OCI-M2 (cell line): ENCODE data around the gene GFOD2.
"Not testable (repeated sequence)": the region's sequence is repeated elsewhere in the genome, so short reads cannot be mapped to it uniquely, and the experiment has no call there.

Experiments used
- DNase-seq: peaks from one replicate; lab custom pipeline; 2025; ENCODE audit not compliant: unreplicated experiment; lab: John Stamatoyannopoulos, UW

Gene GFOD2

DNA sequence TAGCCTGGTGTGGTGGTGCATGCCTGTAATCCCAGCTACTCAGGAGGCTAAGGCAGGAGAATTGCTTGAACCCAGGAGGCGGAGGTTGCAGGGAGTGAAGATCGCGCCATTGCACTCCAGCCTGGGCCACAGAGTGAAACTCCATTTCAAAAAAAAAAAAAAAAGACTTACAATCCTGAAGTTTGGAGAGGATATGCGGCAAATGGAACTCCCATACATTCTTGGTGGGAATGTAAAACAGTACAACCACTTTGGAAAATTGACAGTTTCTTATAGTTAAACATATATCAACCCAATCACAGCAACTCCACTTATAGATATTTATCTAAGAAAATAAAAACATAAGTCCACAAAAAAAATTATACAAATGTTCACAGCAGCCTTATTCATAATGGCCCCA lies 11.9 kb downstream of the GFOD2 start:
- no peak for DNase-seq

DNA sequence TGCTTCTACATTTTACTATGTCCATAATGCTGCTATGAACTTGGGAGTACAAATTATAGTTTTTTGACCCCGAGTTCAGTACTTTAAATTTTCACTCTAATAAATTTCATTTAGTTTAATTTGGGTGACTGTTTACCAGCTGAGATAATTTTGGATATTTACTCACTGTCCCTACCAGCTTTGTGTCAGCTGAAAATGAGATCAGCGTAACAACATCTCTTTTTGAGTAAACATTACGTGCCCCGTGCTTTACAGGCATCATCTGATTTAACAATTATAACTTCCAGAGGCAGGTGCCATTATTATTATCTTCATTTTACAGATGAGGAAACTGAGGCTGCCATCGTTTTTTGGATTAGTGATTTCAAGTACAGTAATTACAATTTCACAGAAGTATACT lies 15.0 kb downstream of the GFOD2 start:
- no peak for DNase-seq

DNA sequence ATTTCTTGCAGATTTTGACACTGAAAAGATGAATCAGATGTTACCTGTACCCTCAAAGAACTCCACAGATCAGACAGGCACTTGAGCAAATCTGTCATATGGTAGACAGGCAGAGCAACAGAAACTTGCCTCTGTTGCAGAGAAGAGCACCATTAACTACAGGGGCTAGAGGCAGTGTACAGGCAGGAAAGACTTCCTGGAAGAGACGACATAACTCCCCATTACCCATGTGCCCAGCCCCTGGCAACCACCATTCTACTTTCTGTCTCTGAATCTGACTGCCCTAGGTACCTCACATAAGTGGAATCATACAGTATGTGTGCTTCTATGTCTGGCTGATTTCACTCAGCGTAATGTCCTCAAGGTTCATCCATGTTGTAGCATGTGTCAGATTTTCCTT lies 15.5 kb downstream of the GFOD2 start:
- no peak for DNase-seq

DNA sequence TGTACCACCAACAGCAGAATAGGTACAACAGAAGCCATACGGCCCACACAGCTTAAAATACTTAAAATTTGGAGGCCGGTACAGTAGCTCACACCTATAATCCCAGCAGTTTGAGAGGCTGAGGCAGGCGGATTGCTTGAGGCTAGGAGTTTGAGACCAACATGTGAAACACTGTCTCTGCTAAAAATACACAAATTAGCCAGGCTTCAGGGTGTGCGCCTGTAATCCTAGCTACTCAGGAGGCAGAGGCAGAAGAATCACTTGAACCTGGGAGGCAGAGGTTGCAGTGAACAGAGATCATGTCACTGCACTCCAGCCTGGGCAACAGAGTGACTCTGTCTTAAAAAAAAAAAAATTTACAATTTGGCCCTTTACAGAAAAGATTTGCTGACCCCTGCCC lies 17.0 kb downstream of the GFOD2 start:
- no peak for DNase-seq

DNA sequence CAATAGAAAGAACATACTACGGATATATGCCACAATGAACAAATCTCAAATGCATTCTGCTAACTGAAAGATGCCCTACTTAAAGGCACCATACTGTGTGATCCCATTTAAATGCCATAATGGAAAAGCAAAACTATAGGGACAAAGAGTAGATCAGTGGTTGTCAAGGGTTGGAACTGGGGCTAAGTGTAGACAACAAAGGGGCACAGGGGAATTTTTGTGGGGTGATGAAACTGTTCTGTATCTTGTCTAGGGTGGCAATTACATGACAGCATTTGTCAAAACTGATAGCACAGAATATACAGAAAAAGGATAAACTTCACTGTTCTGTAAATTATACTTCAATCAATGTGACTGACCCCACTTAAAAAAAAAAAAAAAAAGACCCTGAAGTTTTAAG lies 17.7 kb downstream of the GFOD2 start:
- no peak for DNase-seq

DNA sequence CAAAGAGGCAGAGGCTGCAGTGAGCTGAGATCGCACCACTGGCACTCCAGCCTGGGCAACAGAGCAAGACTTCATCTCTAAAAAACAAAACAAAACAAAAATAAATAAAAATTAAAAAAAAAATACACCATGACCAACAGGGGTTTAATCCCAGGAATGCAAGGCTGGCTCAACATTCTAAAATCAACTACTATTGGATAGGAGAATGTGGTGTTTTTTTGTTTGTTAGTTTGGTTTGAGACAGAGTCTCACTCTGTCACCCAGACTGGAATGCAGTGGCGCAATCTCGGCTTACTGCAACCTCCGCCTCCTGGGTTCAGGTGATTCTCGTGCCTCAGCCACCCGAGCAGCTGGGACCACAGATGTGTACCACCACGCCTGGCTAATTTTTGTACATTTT lies 19.9 kb downstream of the GFOD2 start:
- no peak for DNase-seq

DNA sequence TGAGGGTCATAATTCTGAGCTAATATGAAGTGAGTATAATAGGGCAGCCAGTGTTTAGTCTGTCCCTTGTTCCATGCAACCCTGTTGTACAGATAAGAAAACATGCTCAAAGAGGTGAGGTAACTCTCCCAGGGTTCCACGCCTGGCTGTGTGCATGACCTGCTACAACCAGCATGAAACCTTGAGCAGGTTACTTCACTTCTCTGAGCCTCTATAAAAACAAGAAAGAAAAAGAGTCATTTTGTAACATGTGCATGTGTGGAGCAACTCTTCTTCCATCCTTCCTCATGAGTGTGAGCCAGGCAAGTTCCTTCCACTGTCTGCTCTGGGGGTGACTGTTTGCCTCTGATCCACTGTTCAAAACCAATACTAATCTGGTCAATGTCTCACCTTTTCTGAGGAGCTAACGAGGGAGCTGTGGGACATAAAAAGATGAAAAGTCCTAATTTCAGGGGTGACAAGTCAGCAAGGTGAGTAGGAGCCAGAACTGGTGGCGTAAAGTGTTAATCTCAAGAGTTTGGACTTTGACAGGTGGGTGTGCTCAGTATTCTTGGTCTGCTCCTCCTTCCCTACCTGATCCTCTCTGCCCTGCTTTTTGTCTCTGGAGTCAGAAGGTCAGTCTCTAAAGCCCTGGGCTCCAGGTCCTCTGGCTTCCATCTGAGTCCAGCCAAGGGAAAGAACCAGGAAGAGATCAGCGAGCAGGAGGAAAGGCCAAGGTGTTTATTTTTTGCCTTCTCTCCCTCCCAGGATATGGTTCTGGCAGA lies 21.5 kb downstream of the GFOD2 start:
- DNase-seq, result no peak

DNA sequence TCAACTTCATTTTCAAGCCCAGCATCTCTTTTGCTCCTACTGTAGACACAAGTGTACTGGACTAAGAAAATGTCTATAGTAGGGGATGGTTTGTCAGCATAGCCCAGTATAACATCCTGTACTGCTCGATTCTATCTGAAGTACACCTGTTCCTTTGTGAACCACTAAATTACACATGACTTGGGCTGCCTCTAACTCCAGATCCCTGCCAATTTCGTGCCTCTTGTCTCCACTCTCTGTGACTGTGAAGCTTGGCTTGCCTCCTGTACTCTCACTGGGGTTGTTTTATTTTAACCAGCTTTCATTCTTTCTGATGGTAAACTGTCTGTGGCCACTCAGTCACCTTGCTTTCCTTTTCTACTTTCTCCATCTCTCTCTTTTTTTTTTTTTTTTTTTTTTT lies 24.5 kb downstream of the GFOD2 start:
- no peak for DNase-seq

DNA sequence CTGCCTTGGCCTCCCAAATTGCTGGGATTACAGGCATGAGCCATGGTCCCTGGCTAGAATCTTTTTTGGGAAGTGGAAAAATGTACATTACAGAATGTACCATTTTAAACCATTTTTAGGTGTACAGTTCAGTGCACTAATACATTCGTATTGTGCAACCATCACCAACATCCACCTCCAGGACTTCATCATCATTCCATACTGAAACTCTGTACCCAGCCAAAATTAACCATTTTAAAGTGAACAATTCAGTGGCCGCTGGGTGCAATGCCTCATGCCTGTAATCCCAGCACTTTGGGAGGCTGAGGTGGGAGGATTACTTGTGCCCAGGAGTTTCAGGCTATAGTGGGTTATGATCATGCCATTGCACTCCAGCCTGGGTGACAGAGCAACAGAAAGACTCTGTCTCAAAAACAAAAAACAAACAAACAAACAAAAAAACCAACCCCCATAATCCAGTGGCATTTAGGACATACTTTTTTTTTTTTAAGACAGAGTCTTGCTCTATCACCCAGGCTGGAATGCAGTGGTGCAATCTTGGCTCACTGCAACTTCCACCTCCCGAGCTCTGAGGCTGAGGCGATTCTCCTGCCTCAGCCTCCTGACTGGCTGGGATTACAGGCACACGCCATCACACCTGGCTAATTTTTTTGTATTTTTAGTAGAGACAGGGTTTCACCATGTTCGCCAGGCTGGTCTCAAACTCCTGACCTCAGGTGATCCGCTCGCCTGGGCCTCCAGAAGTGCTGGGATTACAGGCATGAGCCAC lies 25.4 kb downstream of the GFOD2 start:
- DNase-seq, result not testable (repeated sequence)

DNA sequence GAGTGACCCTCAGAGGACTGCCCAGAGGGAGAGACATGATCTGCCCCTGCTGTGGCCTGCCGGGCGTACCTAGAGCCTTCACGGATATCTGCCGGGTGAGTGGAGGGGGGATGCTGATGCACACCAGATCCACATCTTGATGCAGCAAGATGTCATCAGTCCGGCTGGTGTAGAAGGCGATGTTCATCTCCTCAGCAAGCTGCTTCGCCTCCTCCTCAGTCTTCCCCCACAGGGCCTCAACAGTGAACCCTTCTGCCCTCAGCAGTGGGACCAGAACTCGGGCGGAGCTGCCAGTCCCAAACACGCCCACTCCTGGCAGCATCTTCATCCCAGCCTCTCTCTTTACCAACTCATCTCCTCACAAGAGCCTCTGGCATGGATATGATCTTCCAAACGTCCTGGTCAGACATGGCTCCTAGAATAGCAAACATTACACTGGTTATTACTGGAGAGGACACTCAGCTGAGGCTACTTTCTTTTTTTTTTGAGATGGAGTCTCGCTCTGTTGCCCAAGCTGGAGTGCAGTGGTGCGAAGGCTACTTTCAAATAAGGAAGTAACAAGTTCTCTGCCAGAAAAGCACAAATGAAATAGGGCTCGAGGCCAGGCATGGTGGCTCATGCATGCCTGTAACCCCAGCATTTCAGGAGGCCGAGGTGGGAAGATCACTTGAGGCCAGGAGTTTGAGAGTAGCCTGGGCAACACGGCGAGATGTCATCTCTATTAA lies 33.6 kb downstream of the GFOD2 start:
- DNase-seq, result no peak

DNA sequence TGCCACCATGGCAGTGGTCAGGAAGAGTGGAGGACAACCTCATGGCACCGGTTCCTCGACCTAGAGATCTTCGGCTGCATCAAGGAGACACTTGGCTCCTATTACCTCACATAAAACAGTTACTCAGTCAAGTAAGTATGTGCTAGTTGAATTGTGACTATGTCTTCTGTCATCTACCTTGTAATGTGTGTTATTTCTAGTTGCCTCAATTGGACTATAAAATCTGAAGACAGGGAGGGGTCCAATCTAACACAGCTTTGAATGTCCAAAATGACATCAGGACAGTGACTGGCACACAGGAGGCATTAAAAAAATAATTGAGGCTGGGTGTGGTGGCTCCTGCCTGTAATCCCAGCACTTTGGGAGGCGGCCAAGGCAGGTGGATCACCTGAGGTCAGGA lies 35.3 kb downstream of the GFOD2 start:
- DNase-seq, result no peak

DNA sequence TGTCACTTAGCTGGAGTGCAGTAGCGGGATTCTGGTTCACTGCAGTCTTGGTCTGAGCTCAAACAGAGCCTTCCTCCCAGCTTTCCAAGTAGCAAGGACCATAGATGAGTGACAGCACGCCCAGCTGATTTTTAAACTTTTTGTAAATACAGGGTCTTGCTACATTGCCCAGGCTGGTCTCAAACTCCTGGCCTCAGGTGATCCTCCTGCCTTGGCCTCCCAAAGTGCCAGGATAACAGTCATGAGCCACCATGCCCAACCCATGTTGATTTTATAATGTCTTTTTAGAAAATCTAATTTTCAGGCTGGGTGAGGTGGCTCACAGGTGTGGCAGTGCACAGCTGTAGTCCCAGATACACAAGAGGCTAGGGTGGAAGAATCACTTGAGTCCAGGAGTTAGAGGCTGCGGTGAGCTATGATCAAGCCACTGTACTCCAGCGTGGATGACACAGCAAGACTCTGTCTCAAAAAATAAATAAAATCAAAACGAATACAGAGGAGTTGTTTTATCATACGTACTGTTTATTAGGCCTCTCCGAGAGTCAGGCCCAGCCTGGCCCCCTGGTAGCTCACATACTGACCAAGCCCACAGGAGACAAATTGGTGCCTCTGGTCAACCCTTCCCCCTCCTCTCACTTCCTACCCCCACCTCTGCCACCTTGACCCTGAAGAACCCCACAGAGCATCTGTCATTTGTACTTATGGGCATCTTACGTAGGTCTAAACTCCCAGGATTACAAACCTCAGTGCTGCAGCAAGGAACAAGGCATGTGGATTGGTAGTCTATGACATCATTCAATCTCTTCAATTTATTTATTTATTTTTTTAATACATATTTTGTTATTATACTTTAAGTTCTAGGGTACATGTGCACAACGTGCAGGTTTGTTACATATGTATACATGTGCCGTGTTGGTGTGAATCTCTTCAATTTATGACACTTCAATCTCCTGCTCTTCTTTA lies 38.9 kb downstream of the GFOD2 start:
- DNase-seq, result no peak

DNA sequence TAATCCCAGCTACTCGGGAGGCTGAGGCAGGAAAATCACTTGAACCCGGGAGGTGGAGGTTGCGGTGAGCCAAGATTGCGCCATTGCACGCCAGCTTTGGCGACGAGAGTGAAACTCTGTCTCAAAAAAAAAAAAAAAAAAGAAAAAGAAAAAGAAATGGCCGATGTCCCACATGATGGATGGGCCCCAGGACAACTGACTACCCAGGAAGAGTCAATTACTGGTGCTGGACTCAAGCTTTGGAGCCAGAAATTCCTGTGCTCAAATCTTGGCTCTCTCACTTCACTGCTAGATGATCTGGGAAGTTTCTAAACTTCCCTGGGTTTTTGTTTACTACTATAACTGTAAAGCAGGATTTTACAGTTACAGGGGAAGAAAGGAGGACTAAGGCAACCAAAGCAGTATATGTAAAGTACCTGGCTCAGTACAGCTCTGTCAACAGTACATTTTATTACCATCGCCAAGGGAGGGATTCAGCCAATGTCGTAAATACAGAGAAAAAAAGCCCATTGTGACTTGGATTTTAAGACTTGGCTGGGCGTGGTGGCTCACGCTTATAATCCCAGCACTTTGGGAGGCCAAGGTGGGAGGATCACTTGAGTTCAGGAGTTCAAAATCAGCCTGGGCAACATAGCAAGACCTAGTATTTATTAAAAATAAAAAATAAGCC lies 40.6 kb downstream of the GFOD2 start:
- DNase-seq, result no peak

DNA sequence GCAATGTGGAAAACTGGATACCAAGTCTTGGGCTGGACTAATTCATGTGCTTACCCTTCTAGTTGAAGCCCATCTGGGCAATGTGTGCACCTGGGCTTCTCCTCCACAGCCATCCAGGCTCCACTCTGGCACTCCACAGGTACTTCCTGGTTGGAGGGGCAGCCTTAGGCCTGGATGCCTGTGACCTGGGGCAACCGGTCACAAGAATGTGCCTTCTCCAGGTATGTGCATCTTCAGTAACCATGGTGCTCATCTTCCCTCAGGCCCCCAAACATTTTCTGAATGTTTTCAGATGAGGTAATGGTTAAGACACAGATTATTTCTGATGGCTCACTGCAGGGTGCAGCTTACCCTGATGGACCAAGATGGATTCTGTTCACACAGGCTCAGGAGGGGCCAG lies 41.4 kb downstream of the GFOD2 start:
- no peak for DNase-seq

DNA sequence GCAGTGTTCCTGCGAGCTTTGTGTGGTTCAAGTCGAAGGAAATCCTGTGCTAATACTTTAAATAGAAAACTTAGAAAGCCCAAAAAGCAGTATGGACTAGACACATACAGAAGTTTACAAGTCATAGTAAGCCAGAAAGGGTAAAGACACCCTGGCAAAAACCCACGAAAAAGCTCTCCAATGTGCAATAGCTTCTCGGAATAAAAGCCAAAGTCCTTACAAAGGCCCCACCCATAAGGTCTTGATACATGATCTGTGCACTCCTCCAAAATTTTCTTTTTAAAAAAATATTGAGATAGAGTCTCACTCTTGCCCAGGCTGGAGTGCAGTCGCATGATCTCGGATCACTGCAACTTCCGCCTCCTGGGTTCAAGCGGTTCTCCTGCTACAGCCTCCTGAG lies 42.2 kb downstream of the GFOD2 start:
- no peak for DNase-seq

DNA sequence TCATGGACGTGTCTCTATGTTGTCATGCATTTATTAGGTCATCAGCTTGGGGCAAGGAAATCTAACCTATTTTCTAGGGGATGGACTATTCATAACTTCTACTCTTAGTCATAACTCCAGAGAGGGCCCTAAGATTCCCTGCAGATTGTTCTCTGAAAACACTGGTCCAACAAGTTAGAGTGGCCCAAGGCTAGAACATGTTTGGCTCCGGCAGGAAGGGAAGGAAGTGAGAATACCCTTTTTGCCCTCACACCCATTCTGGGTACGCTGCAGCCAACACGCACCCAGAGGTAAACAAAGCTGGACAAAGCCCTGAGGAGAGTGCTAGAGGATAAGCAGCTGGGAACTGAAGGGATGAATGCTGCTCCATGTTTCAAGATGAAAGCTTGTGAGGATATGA lies 42.6 kb downstream of the GFOD2 start:
- no peak for DNase-seq

DNA sequence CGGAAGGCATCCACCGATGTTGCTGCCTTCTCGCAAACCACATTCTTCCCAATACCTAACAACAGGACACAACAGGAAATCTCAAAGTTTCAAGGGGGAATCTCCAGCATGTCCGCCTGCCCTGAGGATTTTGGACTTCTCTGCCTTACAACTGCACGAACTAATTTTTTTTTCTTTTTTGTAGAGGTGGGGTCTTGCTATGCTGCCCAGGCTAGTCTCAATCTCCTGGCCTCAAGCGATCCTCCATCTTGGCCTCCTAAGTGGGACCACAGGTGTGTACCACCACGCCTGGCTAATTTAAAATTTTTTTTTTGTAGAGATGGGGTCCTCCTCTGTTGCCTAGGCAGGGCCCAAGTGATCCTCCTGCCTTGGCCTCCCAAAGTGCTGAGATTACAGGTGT lies 43.1 kb downstream of the GFOD2 start:
- DNase-seq, result no peak

DNA sequence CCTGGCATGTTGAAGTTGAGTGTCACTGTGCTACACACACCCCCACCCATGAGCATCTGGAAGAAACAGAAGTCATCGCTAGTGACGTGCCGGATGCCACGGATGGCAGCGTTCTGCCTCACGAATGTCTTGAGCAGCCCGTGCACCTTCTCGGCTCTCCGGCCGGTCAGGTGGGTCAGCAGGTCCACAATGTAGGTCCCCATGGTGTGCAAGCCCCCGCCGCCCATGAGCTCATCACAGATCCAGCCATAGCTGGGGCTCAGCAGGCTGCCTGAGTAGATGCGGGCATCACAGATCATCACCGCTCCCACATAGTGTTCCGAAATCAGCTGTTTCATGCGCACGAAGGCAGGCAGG lies 43.6 kb downstream of the GFOD2 start:
- DNase-seq, result no peak

DNA sequence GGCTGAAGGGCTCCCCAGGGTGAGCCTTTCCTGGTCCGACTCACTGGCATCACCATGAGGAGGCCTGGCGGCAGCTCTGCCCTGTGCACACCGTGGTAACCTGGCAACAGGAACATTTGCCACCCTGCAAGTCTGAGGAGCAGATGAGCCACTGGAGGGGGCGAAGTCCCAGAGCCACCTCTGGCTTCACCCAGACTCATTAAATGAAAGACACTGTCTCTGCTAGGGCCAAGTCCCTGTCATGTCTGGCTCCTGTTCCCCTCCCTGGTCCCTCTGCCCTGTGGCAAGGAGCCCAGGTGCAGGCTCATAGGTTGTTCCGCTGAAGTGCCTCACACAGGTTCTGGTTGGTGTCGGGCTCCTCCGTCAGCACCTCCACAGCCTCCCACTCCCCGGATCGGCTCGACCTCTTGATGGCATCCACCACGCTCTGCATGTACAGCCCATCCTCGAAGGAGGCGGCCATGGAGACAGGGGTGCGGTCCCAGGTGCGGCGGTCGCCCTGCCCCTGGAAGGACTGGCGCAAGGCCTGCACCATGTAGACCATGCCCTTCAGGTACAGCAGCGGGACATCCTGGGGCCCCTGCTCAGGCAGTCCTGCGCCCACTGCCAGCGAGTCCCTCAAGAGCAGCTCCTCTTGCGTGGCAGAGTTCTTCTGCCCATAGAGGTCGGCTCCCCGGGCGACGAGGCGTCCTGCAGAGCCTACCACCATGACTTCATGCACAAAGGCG lies 44.1 kb downstream of the GFOD2 start:
- DNase-seq, result no peak
